Measurements from ENCODE around the gene IQSEC2. TPM values are rescaled to one million over a fixed set of nuclear protein-coding genes. Genes with fewer than 3 reads are reported as not detected.

The IQSEC2 gene
- total and polyA plus RNA-seq, 2 of the 8 experiments (the other 6 are each of a cell fraction or from before 2014, with no cell fraction given) = 6.1 to 54.9 TPM

DNA sequence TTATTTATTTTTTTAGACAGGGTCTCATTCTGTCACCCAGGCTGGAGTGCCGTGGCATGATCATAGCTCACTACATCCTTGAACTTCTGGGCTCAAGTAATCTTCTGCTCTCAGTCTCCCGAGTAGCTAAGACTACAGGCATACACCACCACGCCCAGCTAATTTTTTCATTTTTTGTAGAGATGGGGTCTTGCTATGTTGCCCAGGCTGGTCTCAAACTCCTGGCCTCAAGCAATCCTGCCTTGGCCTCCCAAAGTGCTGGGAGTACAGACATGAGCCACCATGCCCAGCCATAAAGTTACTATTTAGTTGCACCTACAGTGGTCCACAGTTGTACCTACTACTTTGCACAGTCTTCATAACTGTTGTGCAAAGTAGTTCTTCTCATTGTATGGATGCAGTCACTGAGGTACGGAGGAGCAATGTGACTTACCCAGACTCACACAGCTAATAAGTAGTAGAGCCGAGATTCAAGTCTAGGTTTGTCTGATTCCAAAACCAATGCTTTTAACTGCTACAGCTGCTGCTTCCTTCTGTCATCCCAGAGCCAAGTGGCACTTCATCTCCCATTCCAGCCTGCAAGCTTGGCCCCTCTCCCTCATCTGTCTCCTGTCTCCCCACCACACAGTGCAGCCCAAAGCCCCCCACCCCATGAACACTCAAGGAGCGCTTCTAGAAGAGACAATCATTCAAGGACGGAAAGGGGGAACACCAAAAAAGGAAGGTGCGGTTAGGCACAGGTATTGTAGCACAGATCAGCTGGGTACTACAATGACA, 24.0 kb upstream of the IQSEC2 start:
- Histone ChIP-seq H2AK5ac (ENCODE audit: low read depth, low read length) (no peak overlapping the region), H3K23ac (ENCODE audit: insufficient read length) (no peak overlapping the region), H4K8ac (ENCODE audit: extremely low read depth, insufficient read depth, low read length) (no peak overlapping the region), H2BK15ac (ENCODE audit: low read length) (no peak overlapping the region), H2BK20ac (ENCODE audit: low read length) (no peak overlapping the region), H3K56ac (replicated peaks; ENCODE audit: insufficient read length, low read depth, low read length) (no peak overlapping the region), H3K79me1 (ENCODE audit: low read depth, low read length) (no peaks in the 10 kb centered on the region), H3K23me2 (ENCODE audit: low read depth, low read length) (no peaks in the 10 kb centered on the region), H3K36me3 (ENCODE audit: control insufficient read depth in 2 of 4, insufficient read depth in 4 of 4, low read length in 3 of 4) (no peaks in the 10 kb centered on the region), H4K91ac (replicated peaks; ENCODE audit: insufficient read length, low read length) (no peak overlapping the region), H3K9ac (replicated peaks in 1 of 4; ENCODE audit: extremely low read depth in 1 of 4, low read depth in 3 of 4, low read length in 3 of 4) (no peak overlapping the region), H2BK12ac (ENCODE audit: low read depth, low read length) (no peak overlapping the region), H3K18ac (ENCODE audit: extremely low read depth, low read length) (no peak overlapping the region), H3K4me3 (ENCODE audit: extremely low read depth in 1 of 4, insufficient read depth in 2 of 4, low read depth in 3 of 4, low read length in 4 of 4) (no peak overlapping the region), H3K9me3 (ENCODE audit: insufficient read depth in 2 of 2, low read depth in 1 of 2, low read length in 1 of 2) (no peaks in the 10 kb centered on the region), H4K20me1 (replicated peaks in 1 of 2; ENCODE audit: control insufficient read depth in 1 of 2, insufficient read depth in 2 of 2, low read length in 2 of 2) (no peaks in the 10 kb centered on the region), H3K14ac (ENCODE audit: insufficient read length) (no peak overlapping the region), H2BK120ac (replicated peaks; ENCODE audit: low read depth, low read length) (no peak overlapping the region), H2AFZ (ENCODE audit: low read length) (no peak overlapping the region), H3K4me2 (ENCODE audit: insufficient read depth in 1 of 2, low read depth in 2 of 2, low read length in 2 of 2) (no peak overlapping the region), H2BK5ac (ENCODE audit: low read depth, low read length) (no peak overlapping the region), H3K4me1 (replicated peaks in 1 of 4; ENCODE audit: control insufficient read depth in 3 of 4, insufficient read depth in 4 of 4, low read length in 3 of 4) (no peaks in the 10 kb centered on the region), H3K4ac (replicated peaks; ENCODE audit: insufficient read length, low read depth, low read length) (no peak overlapping the region), H3K27me3 (replicated peaks in 1 of 4; ENCODE audit: control insufficient read depth in 3 of 4, extremely low read depth in 1 of 4, insufficient read depth in 3 of 4, low read length in 3 of 4) (no peaks in the 10 kb centered on the region), H3K27ac (ENCODE audit: low read depth, low read length) (no peak overlapping the region), H3K79me2 (ENCODE audit: control insufficient read depth in 1 of 2, insufficient read depth in 2 of 2, low read length in 2 of 2) (peaks cover 0 to 11% of the 10 kb centered on the region in 2 experiments; a peak in 1 of 4 replicates), H4K5ac (ENCODE audit: insufficient read length, low read depth, low read length) (no peak overlapping the region)
- CTCF ChIA-PET (ENCODE audit: partially characterized antibody) = interaction anchor here (0.8 to 5.6 kb wide), 5 partner anchors 8 to 27 kb away, joined by 3 to 39 read pairs (median 4); no protein-coding TSS in a partner anchor
- FAIRE-seq (no peak), DNase-seq (ENCODE audit: low read depth in 1 of 2, low spot score in 2 of 2) (no peak)
- TF ChIP-seq SIX5 (IDR thresholded peaks at IDR 0.05; ENCODE audit: low read depth, low read length) = no peak
- TF ChIP-seq BACH1 (IDR thresholded peaks at IDR 0.05; ENCODE audit: low read length) = no peak
- TF ChIP-seq KDM4A (IDR thresholded peaks at IDR 0.05; ENCODE audit: low read depth, low read length, severe bottlenecking) = no peak
- TF ChIP-seq SIRT6 (IDR thresholded peaks at IDR 0.05; ENCODE audit: low read length) = no peak
- TF ChIP-seq ZNF274 (IDR thresholded peaks at IDR 0.05; ENCODE audit: borderline replicate concordance, extremely low read depth, low read length) = no peak
- TF ChIP-seq, protein P1, sequence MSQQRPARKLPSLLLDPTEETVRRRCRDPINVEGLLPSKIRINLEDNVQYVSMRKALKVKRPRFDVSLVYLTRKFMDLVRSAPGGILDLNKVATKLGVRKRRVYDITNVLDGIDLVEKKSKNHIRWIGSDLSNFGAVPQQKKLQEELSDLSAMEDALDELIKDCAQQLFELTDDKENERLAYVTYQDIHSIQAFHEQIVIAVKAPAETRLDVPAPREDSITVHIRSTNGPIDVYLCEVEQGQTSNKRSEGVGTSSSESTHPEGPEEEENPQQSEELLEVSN (IDR thresholded peaks at IDR 0.05) = no peak
- TF ChIP-seq JUND (IDR thresholded peaks at IDR 0.05; ENCODE audit: low read length) = no peak
- TF ChIP-seq CHD1 (IDR thresholded peaks at IDR 0.05; ENCODE audit: low read depth, low read length) = no peak
- TF ChIP-seq, protein P2, sequence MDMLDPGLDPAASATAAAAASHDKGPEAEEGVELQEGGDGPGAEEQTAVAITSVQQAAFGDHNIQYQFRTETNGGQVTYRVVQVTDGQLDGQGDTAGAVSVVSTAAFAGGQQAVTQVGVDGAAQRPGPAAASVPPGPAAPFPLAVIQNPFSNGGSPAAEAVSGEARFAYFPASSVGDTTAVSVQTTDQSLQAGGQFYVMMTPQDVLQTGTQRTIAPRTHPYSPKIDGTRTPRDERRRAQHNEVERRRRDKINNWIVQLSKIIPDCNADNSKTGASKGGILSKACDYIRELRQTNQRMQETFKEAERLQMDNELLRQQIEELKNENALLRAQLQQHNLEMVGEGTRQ (IDR thresholded peaks at IDR 0.05; ENCODE audit: low read length) = no peak
- POLR2A ChIA-PET (ENCODE audit: partially characterized antibody) = no interaction called here
- 92% methylated on average over 7 of the region's 8 CpGs; no CpG with 5 or more reads in 1 of the 2 experiments for WGBS, 2 experiments (ENCODE audit: extremely low coverage in 1 of 2, insufficient coverage in 1 of 2, insufficient read length in 1 of 2, insufficient replicate concordance in 2 of 2, low coverage in 1 of 2, low lambda C conversion rate in 2 of 2, missing lambda C conversion rate in 1 of 2)

All from H1 (cell line).